Chondrocyte (in vitro differentiated cells): Measurements from ENCODE around the gene RFX1. TPM values are rescaled to one million over a fixed set of nuclear protein-coding genes. Genes with fewer than 3 reads are reported as not detected.
"Not testable (repeated sequence)": the region's sequence is repeated elsewhere in the genome, so short reads cannot be mapped to it uniquely, and the experiment has no call there.

Source experiments
- DNase-seq: peaks from one replicate; pipeline ENCODE4 v3.0.0; 2021; ENCODE audit warnings: mixed read lengths, low spot score
- H3K27ac Mint-ChIP-seq: one replicate; pipeline ENCODE4 v1.8.0; 2021; ENCODE audit warnings: mild to moderate bottlenecking, moderate library complexity, mixed read lengths; ENCODE audit not compliant: unreplicated experiment
- H3K27me3 Mint-ChIP-seq: 2 replicates; pipeline ENCODE4 v1.8.0; 2021; ENCODE audit warnings: low read depth, mixed read lengths
- H3K36me3 Mint-ChIP-seq: 2 replicates; pipeline ENCODE4 v1.8.0; 2021; ENCODE audit warnings: low read depth, mixed read lengths
- H3K4me1 Mint-ChIP-seq: 2 replicates; pipeline ENCODE4 v1.8.0; 2021; ENCODE audit warnings: low read depth, mild to moderate bottlenecking, mixed read lengths
- H3K4me3 Mint-ChIP-seq: one replicate; pipeline ENCODE4 v1.8.0; 2021; ENCODE audit warnings: mild to moderate bottlenecking, moderate library complexity, mixed read lengths; ENCODE audit not compliant: unreplicated experiment
- H3K9me3 Mint-ChIP-seq: 2 replicates; pipeline ENCODE4 v1.8.0; 2021; ENCODE audit warnings: low read depth, mixed read lengths
- total RNA-seq: library from RNA; stranded (reverse); gene quantifications from 3 replicates; pipeline ENCODE4 v1.2.1, GENCODE V29; 2021
- TF ChIP-seq, protein P1 (sequence below): fragments of 200-600 bp; sonication (generic); IDR thresholded peaks from 2 replicates; pipeline ENCODE4 v1.5.0; 2021; ENCODE audit warnings: antibody characterized with exemption, mild to moderate bottlenecking, moderate library complexity

The RFX1 gene
- total RNA-seq, 1 donor from 2014 or later = 9.4 TPM

DNA sequence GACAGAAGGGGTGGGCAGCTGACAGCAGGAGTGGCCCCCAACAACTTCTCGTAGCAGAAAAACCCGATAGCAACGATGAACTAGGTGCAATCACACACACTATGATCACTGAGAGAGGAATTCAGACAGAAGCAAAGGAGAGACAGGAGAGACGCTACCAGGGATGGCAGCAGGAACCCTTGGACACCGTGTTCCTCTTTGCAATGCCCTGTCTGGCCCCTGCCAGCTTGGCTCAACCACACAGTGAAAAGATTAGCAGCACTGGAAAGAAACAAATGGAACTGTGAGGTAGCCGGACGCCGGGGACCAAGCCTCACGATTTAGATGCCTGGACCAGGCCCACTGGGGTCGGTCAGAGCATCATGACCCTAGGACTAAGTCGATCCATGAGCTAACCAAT is 30.2 kb downstream of the RFX1 start:
- peak overlapping the region; percentile 62 for H3K27ac Mint-ChIP-seq
- H3K36me3 Mint-ChIP-seq = peaks cover 5% of the 10 kb centered on the region
- DNase-seq = no peak
- H3K4me3 Mint-ChIP-seq = no peak overlapping the region
- no peaks in the 10 kb centered on the region for H3K9me3 Mint-ChIP-seq
- H3K4me1 Mint-ChIP-seq = peaks cover 17% of the 10 kb centered on the region
- TF ChIP-seq, protein P1, sequence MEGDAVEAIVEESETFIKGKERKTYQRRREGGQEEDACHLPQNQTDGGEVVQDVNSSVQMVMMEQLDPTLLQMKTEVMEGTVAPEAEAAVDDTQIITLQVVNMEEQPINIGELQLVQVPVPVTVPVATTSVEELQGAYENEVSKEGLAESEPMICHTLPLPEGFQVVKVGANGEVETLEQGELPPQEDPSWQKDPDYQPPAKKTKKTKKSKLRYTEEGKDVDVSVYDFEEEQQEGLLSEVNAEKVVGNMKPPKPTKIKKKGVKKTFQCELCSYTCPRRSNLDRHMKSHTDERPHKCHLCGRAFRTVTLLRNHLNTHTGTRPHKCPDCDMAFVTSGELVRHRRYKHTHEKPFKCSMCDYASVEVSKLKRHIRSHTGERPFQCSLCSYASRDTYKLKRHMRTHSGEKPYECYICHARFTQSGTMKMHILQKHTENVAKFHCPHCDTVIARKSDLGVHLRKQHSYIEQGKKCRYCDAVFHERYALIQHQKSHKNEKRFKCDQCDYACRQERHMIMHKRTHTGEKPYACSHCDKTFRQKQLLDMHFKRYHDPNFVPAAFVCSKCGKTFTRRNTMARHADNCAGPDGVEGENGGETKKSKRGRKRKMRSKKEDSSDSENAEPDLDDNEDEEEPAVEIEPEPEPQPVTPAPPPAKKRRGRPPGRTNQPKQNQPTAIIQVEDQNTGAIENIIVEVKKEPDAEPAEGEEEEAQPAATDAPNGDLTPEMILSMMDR = no peak
- H3K27me3 Mint-ChIP-seq = no peaks in the 10 kb centered on the region

DNA sequence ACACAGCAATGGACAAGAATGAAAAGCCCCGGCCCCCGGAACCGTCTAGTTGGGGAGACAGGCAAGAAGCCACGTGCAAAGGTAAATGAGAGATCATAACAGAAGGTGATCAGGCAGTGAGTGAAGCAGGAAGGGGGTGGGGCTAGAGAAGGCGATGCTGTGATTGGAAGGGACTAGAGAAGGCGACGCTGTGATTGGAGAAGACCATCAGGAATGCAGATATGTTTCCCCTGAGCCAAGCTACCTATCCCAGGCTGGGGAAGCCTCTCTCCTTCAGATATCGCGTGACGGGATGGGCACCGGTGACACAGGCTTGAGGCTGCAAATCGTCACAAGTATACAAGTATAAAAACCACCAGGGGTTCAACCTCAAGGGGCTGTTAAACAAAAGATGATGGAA is 32.0 kb downstream of the RFX1 start:
- no peak for DNase-seq
- TF ChIP-seq, protein P1 = no peak

DNA sequence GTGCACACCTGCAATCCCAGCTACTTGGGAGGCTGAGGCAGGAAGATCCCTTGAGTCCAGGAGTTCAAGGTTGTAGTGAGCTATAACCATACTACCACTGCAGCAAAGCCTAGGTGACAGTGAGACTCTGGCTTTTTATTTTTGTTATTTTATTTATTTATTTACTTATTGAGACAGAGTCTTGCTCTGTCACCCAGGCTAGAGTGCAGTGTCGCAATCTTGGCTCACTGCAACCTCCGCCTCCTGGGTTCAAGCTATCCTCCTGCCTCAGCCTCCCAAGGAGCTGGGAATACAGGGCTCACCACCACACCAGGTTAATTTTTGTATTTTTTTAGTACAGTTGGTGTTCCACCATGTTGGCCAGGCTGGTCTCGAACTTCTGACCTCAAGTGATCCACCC is 32.6 kb downstream of the RFX1 start:
- Mint-ChIP-seq H3K4me1 (peaks cover 17% of the 10 kb centered on the region), H3K36me3 (peaks cover 16% of the 10 kb centered on the region)
- DNase-seq, H3K9me3 Mint-ChIP-seq, H3K4me3 Mint-ChIP-seq, H3K27me3 Mint-ChIP-seq, H3K27ac Mint-ChIP-seq: not testable (repeated sequence)

More for the DNA sequence above, 32.0 kb downstream of the RFX1 start:
- H3K4me3 Mint-ChIP-seq = no peak overlapping the region
- H3K4me1 Mint-ChIP-seq = peaks cover 17% of the 10 kb centered on the region
- no peaks in the 10 kb centered on the region for H3K9me3 Mint-ChIP-seq
- H3K27me3 Mint-ChIP-seq = no peaks in the 10 kb centered on the region
- peaks cover 11% of the 10 kb centered on the region for H3K36me3 Mint-ChIP-seq
- no peak overlapping the region for H3K27ac Mint-ChIP-seq

DNA sequence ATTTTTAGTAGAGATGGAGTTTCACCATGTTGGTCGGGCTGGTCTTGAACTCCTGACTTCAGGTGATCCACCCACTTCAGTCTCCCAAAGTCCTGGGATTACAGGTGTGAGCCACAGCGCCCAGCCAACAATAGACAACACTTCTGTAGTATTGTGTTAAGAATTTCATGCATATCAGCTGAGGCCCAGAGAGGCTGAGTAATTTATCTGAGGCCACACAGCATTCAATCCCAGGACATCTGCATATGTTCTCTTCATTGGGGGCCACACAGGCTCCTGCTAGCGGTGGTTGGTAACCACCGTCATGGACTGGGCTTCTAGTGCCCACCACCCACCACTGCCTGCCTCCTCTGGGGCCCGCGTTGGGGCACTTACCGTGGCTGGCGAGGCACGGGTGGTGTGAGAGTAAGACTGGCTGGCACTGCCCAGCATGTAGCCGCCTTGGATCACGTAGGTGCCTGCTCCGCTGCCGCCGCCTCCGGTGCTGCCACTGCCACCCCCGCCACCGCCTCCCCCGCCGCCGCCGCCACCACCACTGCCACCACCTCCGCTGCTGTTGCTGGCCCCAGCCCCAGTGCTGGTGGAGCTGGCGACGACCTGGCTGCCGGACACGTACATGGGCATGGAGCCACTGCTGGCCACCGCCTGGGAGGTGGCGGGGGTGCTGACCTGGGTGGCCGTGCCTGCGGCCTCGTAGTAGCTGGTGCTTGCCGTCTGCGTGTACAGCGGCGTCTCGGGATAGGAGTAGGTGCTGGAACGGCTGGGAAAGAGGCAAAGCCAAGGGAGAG is 33.6 kb downstream of the RFX1 start:
- Mint-ChIP-seq H3K27ac (no peak overlapping the region), H3K4me3 (no peak overlapping the region), H3K4me1 (peaks cover 14% of the 10 kb centered on the region), H3K27me3 (no peaks in the 10 kb centered on the region), H3K36me3 (peaks cover 16% of the 10 kb centered on the region), H3K9me3 (no peaks in the 10 kb centered on the region)
- no peak for DNase-seq
- TF ChIP-seq, protein P1 = no peak

DNA sequence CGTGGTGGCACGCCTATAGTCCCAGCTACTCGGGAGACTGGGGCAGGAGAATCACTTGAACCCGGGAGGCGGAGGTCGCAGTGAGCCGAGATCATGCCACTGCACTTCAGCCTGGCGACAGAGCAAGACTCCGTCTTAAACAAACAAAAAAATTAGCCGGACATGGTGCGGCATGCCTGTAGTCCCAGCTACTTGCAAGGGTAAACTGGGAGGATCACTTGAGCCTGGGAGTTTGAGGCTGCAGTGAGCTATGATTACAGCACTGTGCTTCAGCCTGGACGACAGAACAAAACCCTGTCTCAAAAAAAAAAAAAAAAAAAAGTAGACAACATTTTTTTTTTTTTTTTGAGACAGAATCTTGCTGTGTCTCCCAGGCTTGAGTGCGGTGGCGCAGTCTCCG is 34.3 kb downstream of the RFX1 start:
- H3K4me1 Mint-ChIP-seq = peaks cover 14% of the 10 kb centered on the region
- not testable (repeated sequence) for H3K4me3 Mint-ChIP-seq, DNase-seq, H3K27ac Mint-ChIP-seq, H3K9me3 Mint-ChIP-seq, H3K27me3 Mint-ChIP-seq
- H3K36me3 Mint-ChIP-seq = peaks cover 16% of the 10 kb centered on the region

DNA sequence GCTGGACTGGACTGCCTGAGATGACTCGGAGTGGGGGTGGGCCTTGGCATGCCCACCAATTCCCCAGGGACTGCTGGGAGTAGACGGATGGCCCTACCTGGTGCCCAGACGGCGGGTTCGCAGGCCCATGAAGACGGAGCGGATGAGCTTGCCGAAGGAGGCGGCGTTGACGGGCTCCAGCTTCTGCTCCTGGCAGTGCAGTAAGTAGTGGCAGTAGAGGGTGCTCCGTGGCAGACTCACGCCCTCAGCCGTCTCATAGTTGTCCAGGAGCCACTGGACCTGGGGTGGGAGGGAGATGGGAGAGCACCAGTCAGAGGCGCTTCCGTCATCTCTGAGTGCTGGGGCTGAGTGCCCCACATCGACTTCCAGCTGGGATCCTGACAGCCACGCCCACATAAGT is 36.2 kb downstream of the RFX1 start:
- Mint-ChIP-seq H3K27ac (no peak overlapping the region), H3K27me3 (no peaks in the 10 kb centered on the region), H3K36me3 (peaks cover 16% of the 10 kb centered on the region), H3K9me3 (no peaks in the 10 kb centered on the region), H3K4me1 (peaks cover under 1% of the 10 kb centered on the region), H3K4me3 (no peak overlapping the region)
- TF ChIP-seq, protein P1 = no peak
- DNase-seq = no peak
